Hindlimb muscle (tissue), 1 donor: Measurements from ENCODE around the gene ANKRD13D. TPM values are rescaled to one million over a fixed set of nuclear protein-coding genes. Genes with fewer than 3 reads are reported as not detected.

ENCODE experiments used
- DNase-seq: peaks from one replicate; pipeline ENCODE4 v3.0.0-alpha.2; 2013
- polyA plus RNA-seq: library from polyadenylated mRNA; unstranded; fragments of 120-200 nt; gene quantifications from one replicate; pipeline ENCODE4 v1.2.1, GENCODE V29; 2013; ENCODE audit not compliant: insufficient read length

ANKRD13D gene
- polyA plus RNA-seq, 1 donor: 34.4 TPM

DNA sequence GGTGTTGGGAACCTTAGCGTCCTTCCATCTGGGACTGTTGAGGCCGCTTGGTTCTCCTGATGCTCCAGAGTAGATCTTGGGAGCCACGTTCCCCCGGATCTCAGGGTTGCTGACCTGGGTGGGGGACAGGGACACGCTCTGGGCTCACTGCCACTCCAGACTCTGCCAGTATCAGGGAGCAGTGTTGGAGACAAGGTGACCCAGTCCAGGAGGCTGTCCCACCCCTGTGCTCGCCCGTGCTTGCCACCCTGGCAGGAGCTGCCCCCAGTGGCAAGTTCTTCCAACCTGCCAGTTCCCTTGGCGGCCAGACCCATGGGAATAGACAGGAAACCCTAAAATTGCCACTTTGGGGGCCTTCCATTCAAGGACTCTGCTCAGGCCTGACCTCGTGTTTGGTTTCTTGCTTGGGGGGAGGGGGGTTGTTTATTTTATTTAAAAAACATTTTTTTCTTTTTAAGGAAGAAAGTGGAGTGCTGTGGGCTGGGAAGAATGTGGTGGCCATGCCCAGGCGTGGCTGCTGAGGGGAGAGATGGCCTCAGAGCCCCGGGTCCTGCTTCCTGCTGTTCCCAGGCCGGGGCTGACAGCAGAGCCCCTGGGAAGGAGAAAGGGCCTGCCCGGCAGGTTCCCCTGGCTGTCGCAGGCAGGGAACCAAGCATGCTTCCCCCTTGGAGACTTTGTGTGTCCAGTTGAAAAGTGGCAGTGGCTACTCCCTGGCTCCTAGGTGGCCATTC, 15.7 kb upstream of the ANKRD13D start:
- no peak for DNase-seq

DNA sequence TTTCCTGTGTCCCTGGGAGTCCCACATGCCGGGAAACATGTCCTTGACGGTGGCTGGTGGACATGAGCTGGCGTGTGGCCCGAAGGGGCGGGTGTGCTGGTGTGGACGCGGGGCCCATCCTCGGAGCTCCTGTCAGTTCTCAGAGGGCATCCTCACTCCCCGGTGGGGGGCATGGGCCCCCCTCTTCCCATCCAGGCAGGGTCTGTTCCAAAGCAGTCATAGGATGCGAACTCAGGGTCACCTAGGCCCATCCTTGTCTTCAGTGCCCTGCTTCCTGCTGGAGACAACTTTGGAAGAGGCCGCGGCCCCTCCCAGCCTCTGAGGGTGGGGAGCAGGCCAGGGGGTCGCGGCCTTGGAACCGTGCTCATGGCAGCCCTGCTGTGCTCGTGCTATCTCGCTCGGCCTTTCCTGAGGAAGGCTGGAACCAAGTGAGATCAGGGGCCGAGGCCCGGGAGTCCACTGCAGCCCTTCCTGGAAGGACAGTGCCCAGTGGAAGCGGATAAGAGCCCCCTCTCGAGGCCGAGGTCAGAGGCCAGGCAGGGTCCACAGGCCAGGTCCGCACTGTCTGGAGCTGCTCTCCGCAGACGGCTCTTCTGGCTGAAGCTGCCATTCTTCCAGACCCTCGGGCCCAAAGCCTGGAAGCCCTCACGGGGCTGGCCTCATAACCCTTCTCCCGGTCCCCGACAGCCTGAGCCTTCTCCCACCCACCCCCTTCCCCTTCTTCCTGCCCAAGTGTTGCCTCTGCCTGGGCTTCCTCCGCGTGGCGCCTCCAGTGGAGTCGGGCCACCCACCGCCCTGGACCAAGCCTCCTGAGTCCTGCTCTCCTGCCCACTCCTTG, 14.1 kb upstream of the ANKRD13D start:
- no peak for DNase-seq

DNA sequence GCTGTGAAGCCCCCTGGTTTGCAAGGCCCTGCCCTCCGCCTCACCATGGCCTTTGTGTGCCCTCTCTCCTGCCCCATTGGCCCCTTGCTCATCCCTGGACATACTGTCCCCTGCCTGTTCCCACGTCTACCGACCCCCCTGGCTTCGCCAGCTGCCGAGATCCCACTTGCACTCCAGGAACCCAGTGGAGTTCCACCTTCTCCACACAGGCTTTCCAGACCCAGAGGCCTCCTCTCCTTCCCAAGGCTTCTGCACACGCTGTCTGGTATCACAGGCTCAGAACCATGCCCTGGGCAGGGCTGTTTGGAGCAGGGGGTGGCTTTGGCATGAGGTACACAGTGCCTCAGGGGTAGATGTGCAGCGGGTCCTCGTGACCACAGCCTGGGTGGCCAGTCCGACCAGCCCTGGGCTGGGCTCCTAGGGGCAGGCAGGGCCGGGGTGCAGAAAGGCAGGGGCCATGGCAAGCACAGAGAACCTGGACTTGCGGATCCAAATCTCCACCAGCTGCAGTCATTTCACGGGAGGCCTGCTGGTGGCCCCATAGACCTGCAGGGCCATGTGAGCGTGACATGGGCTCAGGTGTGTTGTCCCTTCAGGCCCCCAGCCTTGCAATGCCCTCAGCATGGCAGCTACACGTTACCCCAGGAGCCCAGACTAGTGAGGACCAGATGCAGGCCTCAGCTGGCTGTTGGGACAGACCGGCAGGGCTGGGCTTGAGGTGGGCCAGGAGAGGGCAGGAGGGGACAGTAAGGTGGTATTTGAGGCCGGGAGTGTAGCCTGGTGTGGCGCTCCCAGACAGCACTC, 13.3 kb upstream of the ANKRD13D start:
- no peak for DNase-seq

GRCh38 chr11:67276781-67277230, 12.3 kb upstream of the ANKRD13D start:
- DNase-seq: no peak

DNA sequence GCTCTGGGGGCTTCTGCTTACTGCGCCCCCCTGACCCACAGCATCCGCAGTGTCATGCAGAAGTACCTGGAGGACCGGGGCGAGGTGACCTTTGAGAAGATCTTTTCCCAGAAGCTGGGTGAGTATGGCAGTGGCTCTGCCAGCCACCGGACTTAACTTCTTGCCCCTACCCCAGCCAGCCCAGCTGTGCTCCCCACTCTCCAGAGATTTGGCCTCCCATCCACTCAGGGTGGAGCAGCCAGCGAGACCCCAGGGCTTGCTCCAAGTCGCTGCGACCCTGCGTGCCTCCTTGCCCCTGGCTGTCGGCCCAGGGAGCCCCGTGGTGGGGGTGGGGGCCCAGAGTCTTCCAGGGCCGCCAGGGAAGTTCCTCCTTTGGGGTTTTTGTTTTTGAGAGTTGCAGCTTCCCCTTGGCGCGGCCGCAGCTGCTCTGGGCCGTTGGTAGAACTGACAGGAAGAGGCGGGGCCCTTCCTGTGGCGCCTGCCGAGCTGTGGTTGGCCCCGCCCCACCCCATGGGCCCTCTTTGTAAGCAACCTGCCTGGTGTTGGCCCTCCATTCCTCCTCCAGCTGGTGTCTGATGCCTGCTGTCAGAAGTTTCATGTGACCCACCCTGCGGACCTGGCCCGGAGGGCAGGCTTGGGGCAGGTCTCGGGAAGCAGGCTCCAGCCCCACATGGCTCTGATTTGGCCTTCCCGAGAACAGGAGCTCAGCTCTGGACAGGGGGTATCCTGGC, 11.7 kb upstream of the ANKRD13D start:
- peak; percentile 79 for DNase-seq

- no peak for DNase-seq
These were observed 10.8 kb upstream of the ANKRD13D start for GRCh38 chr11:67278135-67278938.

- DNase-seq: no peak
These were observed 10.0 kb upstream of the ANKRD13D start for GRCh38 chr11:67278939-67279588.

DNA sequence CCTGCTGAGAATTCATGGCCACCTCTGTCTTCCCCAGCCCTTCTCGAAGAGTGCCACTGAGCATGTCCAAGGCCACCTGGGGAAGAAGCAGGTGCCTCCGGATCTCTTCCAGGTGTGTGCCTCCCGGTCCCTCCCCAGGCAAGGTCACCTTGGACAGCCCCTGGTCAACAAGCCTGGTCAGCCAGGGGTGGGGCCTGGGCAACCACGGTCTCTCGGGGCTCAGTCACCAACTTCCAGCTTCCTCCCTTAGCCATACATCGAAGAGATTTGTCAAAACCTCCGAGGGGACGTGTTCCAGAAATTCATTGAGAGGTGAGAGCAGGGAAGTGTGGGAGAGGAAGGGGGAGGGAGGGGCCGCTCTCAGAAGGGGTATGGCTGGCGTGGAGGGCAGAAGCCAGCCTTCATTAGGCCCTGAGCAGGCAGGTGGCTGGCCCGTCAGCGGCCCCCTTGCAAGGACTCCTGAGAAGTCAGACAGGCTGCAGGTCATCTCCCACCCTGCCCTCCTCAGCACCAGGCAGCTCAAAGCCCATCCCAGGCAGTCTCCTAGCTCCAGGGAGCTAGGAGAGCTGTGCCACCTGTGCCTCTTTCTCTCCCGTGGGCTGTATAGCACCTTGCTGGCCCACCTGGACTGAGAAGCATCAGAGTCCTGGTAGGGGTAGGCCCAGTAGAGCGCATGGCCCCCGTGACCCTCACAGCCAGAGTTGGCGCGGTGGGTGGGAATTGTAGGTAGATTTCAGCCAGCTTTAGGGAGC, 9.3 kb upstream of the ANKRD13D start:
- DNase-seq: no peak

DNA sequence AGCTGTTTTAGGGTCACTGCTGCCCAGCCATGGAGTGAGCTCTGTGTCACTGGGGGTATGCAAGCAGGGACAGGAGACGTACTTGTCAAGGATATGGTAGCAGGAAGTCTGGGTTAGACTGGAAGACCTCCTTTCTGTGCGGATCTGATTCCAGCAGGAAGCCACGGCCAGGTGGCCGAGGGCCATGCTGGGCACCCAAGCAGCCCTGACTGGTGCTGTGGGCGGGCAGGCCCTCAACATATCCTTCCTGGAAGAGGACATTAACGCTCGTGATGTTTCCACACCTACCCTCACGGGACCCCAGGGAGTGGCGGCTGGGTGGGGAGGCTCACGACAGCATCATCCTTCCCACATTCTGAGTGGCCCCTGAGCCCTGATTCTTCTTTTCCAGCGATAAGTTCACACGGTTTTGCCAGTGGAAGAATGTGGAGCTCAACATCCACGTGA, 8.7 kb upstream of the ANKRD13D start:
- no peak for DNase-seq

DNA sequence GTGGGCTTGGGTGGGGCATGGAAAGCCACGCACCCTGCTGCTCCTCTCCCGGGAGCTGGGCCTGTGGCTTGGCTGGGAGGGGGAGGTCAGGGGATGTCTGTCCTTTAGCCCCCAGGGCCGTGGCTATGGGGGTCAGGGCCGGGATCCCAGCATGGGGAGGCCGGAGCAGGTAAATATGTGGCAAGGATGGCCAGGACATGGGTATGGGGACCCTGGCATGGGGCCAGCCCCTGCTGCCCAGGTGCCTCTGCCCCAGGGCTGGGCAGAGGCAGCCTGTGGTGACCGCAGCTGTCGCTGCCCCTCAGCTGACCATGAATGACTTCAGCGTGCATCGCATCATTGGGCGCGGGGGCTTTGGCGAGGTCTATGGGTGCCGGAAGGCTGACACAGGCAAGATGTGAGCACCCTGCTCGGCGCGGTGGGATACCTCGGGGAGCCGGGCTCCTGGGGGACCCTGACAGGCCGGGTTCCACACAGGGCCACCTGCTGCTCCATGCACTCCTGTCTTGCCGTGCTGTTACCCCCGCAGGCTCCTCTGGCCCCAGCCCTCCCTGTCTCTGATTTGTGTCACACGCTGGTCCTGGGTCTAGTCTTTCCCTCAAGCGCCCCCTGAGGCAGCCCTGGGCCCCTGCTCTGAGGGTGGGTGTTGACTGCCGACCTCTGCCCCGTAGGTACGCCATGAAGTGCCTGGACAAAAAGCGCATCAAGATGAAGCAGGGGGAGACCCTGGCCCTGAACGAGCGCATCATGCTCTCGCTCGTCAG, 8.1 kb upstream of the ANKRD13D start:
- DNase-seq: no peak

DNA sequence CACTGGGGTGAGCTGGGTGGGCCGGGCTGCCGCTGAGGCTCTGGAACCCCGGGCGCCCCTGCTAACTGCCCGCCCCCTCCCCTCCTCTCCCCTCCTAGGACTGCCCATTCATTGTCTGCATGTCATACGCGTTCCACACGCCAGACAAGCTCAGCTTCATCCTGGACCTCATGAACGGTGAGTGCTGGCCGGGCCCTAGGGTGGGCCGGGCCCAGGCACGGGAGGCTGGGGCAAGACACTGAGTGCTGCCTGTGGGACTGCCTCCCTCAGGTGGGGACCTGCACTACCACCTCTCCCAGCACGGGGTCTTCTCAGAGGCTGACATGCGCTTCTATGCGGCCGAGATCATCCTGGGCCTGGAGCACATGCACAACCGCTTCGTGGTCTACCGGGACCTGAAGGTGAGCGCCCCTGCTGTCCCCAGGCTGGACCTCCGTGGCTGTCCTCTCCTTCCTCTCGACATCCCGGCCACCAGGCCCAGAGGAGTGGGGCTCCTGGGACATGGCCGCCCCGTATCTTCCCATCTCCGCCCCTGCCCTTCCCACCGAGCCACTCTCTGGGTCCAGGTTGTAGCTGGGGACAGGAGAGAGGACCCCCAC, 7.5 kb upstream of the ANKRD13D start:
- DNase-seq: no peak

DNA sequence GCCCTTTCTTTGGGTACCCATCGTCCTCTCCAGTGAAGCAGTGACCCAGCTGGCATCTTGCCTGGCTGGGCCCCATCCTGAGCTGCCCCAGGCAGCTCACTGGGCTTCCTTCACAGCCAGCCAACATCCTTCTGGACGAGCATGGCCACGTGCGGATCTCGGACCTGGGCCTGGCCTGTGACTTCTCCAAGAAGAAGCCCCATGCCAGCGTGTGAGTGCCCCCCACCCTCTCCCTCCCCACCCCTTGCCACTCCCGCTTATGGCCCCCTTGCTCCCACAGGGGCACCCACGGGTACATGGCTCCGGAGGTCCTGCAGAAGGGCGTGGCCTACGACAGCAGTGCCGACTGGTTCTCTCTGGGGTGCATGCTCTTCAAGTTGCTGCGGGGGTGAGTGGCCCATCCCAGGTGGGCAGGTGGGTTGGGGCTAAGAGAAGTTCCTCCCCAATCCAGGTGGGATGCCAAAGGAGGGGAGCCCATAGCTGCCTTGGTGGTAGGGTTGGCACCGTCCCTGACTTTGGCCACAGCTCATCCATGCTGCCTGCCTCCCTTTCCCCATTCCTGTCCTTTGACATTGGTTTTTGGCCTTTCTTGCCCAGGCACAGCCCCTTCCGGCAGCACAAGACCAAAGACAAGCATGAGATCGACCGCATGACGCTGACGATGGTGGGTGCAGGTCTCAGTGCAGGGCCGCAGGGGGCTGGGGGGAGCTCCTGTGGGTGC, 6.8 kb upstream of the ANKRD13D start:
- DNase-seq: no peak

- no peak for DNase-seq
These were observed 6.2 kb upstream of the ANKRD13D start for GRCh38 chr11:67282876-67283371.

- DNase-seq: no peak
These were observed 5.6 kb upstream of the ANKRD13D start for GRCh38 chr11:67283481-67283963.

- no peak for DNase-seq
These were observed 4.1 kb upstream of the ANKRD13D start for GRCh38 chr11:67284811-67285540.

- DNase-seq: no peak
These were observed 3.3 kb upstream of the ANKRD13D start for GRCh38 chr11:67285541-67286498.
